Astrocyte (in vitro differentiated cells and primary cell): ENCODE measurements around the gene TMEM217.

Experiments
- EZH2 ChIP-seq: IDR thresholded peaks from 2 replicates; pipeline ENCODE4 v1.6.1; 2012; ENCODE audit warnings: mild to moderate bottlenecking, low read length, inconsistent platforms; ENCODE audit not compliant: insufficient read depth
- TF ChIP-seq, protein P1 (sequence below): IDR thresholded peaks from 2 replicates; pipeline ENCODE4 v1.5.1; 2011; ENCODE audit warnings: low read depth, mild to moderate bottlenecking, inconsistent platforms, low read length, moderate library complexity; ENCODE audit not compliant: insufficient read depth

DNA sequence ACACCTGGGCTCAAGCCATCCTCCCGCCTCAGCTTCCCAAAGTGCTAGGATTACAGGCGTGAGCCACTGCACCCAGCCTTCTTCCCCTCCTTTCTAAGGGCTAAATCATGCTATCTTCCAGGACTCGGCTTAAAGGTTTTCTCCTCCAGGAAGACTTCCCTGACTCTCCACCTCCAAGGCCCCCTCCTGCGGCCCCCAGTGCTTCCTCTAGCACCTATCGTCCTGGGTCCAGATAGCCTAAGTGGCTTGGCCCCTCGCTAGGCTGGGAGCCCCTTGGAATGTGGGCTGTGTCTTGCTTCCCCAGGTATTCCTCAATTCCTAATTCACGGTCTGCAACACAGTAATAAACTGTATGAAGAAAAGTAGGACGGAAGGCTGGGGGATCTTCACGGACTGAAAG lies 51.3 kb downstream of the TMEM217 start:
- TF ChIP-seq, protein P1, sequence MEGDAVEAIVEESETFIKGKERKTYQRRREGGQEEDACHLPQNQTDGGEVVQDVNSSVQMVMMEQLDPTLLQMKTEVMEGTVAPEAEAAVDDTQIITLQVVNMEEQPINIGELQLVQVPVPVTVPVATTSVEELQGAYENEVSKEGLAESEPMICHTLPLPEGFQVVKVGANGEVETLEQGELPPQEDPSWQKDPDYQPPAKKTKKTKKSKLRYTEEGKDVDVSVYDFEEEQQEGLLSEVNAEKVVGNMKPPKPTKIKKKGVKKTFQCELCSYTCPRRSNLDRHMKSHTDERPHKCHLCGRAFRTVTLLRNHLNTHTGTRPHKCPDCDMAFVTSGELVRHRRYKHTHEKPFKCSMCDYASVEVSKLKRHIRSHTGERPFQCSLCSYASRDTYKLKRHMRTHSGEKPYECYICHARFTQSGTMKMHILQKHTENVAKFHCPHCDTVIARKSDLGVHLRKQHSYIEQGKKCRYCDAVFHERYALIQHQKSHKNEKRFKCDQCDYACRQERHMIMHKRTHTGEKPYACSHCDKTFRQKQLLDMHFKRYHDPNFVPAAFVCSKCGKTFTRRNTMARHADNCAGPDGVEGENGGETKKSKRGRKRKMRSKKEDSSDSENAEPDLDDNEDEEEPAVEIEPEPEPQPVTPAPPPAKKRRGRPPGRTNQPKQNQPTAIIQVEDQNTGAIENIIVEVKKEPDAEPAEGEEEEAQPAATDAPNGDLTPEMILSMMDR, result no peak
- no peak for TF ChIP-seq EZH2
